BJ (cell line): ENCODE results near the gene ANAPC4. TPM values are rescaled to one million over a fixed set of nuclear protein-coding genes. Genes with fewer than 3 reads are reported as not detected.
A peak's percentile ranks its signal among the peaks of the same experiment; 100 is the strongest.
"Not testable (repeated sequence)": the region's sequence is repeated elsewhere in the genome, so short reads cannot be mapped to it uniquely, and the experiment has no call there.

Source experiments
- CTCF ChIA-PET: fragments of 350-600 bp; formaldehyde crosslinking; extraction: SDS; loops from one replicate; lab custom pipeline; 2021; ENCODE audit warnings: antibody characterized with exemption, inconsistent platforms; lab: Yijun Ruan, JAX
- POLR2A ChIA-PET: fragments of 300-600 bp; sonication (Branson Sonifier 250); formaldehyde crosslinking; extraction: SDS; loops from one replicate; lab custom pipeline; 2021; ENCODE audit warnings: antibody characterized with exemption; lab: Charles Lee
- DNase-seq: peaks from one replicate; pipeline ENCODE4 v3.0.0-alpha.2; 2011; ENCODE audit warnings: low read depth
- H3K27me3 ChIP-seq: 2 replicates; pipeline ENCODE4 v1.6.0; 2011; ENCODE audit warnings: low read length; ENCODE audit not compliant: control insufficient read depth, insufficient read depth
- H3K36me3 ChIP-seq: 2 replicates; pipeline ENCODE4 v1.5.1; 2011; ENCODE audit warnings: low read length; ENCODE audit not compliant: control insufficient read depth, insufficient read depth
- H3K4me3 ChIP-seq: 2 replicates; pipeline ENCODE4 v1.5.1; 2011; ENCODE audit warnings: low read depth, mild to moderate bottlenecking, control low read depth, low read length
- polyA plus RNA-seq: library from polyadenylated mRNA; depleted of rRNA; stranded (reverse); fragments of >200 nt; gene quantifications from 2 replicates; pipeline ENCODE4 v1.2.3, GENCODE V29; 2011
- TF ChIP-seq, protein P1 (sequence below): IDR thresholded peaks from 2 replicates; pipeline ENCODE4 v1.5.1; 2011; ENCODE audit warnings: low read depth, mild to moderate bottlenecking, control low read depth, inconsistent platforms, low read length, moderate library complexity; ENCODE audit not compliant: insufficient read depth

ANAPC4 gene
- polyA plus RNA-seq, 1 experiment: 7.0 TPM

- TF ChIP-seq, protein P1, sequence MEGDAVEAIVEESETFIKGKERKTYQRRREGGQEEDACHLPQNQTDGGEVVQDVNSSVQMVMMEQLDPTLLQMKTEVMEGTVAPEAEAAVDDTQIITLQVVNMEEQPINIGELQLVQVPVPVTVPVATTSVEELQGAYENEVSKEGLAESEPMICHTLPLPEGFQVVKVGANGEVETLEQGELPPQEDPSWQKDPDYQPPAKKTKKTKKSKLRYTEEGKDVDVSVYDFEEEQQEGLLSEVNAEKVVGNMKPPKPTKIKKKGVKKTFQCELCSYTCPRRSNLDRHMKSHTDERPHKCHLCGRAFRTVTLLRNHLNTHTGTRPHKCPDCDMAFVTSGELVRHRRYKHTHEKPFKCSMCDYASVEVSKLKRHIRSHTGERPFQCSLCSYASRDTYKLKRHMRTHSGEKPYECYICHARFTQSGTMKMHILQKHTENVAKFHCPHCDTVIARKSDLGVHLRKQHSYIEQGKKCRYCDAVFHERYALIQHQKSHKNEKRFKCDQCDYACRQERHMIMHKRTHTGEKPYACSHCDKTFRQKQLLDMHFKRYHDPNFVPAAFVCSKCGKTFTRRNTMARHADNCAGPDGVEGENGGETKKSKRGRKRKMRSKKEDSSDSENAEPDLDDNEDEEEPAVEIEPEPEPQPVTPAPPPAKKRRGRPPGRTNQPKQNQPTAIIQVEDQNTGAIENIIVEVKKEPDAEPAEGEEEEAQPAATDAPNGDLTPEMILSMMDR: peak; percentile 58
- Histone ChIP-seq H3K27me3 (no peaks in the 10 kb centered on the region), H3K36me3 (no peaks in the 10 kb centered on the region), H3K4me3 (no peak overlapping the region)
- no peak for DNase-seq
- ChIA-PET CTCF (interaction anchor here (0.6 to 4.0 kb wide), 17 partner anchors 10 to 388 kb away, joined by 3 to 28 read pairs (median 5); partner anchors contain the start of genes SEPSECS and ZCCHC4), POLR2A (no interaction called here)
These were observed 9.9 kb upstream of the ANAPC4 start for GRCh38 chr4:25367004-25367621.

DNA sequence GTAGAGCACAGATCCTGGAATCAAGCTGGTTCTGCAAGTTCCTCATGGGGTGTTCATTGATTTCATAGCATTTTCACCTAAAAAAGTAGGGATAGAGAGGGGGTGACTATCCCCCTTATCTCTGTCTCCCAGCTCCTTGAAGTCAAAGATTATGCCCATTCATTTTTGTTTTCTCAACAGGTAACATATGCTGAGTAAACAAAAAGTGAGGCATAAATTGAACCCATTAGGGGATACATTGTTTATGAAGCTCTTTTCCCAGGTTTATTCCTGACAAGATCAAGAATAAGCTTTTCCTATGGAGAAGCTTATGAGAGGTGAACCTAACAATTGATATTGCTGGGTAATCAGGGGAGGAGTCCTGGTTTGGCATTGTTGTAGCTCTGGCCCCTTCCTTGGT is 9.2 kb upstream of the ANAPC4 start:
- H3K36me3 ChIP-seq: no peaks in the 10 kb centered on the region
- H3K27me3 ChIP-seq: no peaks in the 10 kb centered on the region
- TF ChIP-seq, protein P1: no peak
- CTCF ChIA-PET: interaction anchor here (0.7 to 4.0 kb wide), 17 partner anchors 9 to 443 kb away, joined by 3 to 28 read pairs (median 3); partner anchors contain the start of genes SEPSECS and ZCCHC4
- no peak overlapping the region for H3K4me3 ChIP-seq
- POLR2A ChIA-PET: interaction anchor here (0.6 kb wide), 1 partner anchor 9 kb away, joined by 10 read pairs; the partner anchor contains the start of gene ANAPC4
- no peak for DNase-seq

GRCh38 chr4:25368315-25368714 is 8.7 kb upstream of the ANAPC4 start:
- CTCF ChIA-PET: interaction anchor here (0.7 to 4.0 kb wide), 15 partner anchors 8 to 444 kb away, joined by 3 to 28 read pairs (median 3); partner anchors contain the start of gene ZCCHC4
- DNase-seq: no peak
- TF ChIP-seq, protein P1: no peak
- Histone ChIP-seq H3K4me3 (no peak overlapping the region), H3K36me3 (no peaks in the 10 kb centered on the region), H3K27me3 (no peaks in the 10 kb centered on the region)
- POLR2A ChIA-PET: interaction anchor here (0.6 kb wide), 1 partner anchor 9 kb away, joined by 10 read pairs; the partner anchor contains the start of gene ANAPC4

- TF ChIP-seq, protein P1: no peak
- no peak for DNase-seq
- ChIA-PET POLR2A (no interaction called here), CTCF (no interaction called here)
- no peaks in the 10 kb centered on the region for H3K27me3 ChIP-seq
- no peaks in the 10 kb centered on the region for H3K36me3 ChIP-seq
- H3K4me3 ChIP-seq: no peak overlapping the region
These were observed 6.8 kb upstream of the ANAPC4 start for GRCh38 chr4:25370242-25370641.

DNA sequence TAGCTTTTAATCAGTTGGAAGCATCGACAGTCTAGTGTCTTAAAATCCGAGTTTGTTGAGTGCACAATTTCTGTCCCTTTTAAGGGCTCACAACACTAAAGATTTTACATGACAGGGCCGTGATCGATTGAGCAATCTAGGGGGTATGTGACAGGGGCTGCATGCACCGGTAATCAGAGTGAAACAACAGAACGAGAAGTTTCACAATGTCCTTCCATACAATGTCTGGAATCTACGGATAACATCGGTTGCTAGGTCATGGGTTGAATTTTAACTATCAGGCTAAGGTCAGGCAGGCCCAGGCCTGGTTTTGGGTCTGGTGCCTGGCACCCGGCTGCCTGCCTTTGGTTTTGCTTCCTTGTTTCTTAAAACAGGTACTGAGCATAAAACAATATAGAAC is 4.5 kb upstream of the ANAPC4 start:
- H3K27me3 ChIP-seq, POLR2A ChIA-PET, DNase-seq, H3K4me3 ChIP-seq, H3K36me3 ChIP-seq: not testable (repeated sequence)
- CTCF ChIA-PET: interaction anchor here (0.7 kb wide), 1 partner anchor 199 kb away, joined by 3 read pairs; no protein-coding TSS in a partner anchor
